Liver (tissue), 3 donors: ENCODE results near the gene EGLN2.

Source experiments
- CTCF ChIP-seq: fragments of 150-350 bp; IDR thresholded peaks from 2 replicates; pipeline ENCODE4 v1.5.1; 2017; ENCODE audit warnings: improper control_type of control experiment, low read depth, low read length; ENCODE audit not compliant: missing input control
- FOXA1 ChIP-seq: IDR thresholded peaks from 2 replicates; pipeline ENCODE4 v1.6.1; 2016; ENCODE audit warnings: antibody characterized with exemption
- JUND ChIP-seq, 2 donors: IDR thresholded peaks; 2 replicates each; pipeline ENCODE4 v1.6.1; 2016; ENCODE audit warnings: antibody characterized with exemption in 2 of 2
- RAD21 ChIP-seq, 2 donors: IDR thresholded peaks; 2 replicates each; pipeline ENCODE4 v1.6.1; 2016; ENCODE audit warnings: antibody characterized with exemption in 2 of 2, mild to moderate bottlenecking in 2 of 2
- RXRA ChIP-seq, 2 donors: IDR thresholded peaks; 2 replicates each; pipeline ENCODE4 v1.6.1; 2017 to 2018; ENCODE audit warnings: antibody characterized with exemption in 2 of 2, mild to moderate bottlenecking in 1 of 2
- SP1 ChIP-seq: IDR thresholded peaks from 2 replicates; pipeline ENCODE4 v1.6.1; 2018; ENCODE audit warnings: antibody characterized with exemption, mild to moderate bottlenecking
- TAF1 ChIP-seq: conservative IDR thresholded peaks from 2 replicates; pipeline ENCODE4 v1.6.1; 2016; ENCODE audit warnings: antibody characterized with exemption, mild to moderate bottlenecking
- YY1 ChIP-seq: IDR thresholded peaks from 2 replicates; pipeline ENCODE4 v1.6.1; 2016; ENCODE audit warnings: antibody characterized with exemption, mild to moderate bottlenecking
- ZBTB33 ChIP-seq: IDR thresholded peaks from 2 replicates; pipeline ENCODE4 v1.6.1; 2016; ENCODE audit warnings: antibody characterized with exemption
- donor health status: healthy.
- donor health status: healthy.

GRCh38 chr19:40781140-40781539 lies 17.9 kb upstream of the EGLN2 start:
- TF ChIP-seq CTCF (no peak), RXRA (IDR thresholded peaks at IDR 0.05) (no peak), SP1 (no peak), RAD21 (IDR thresholded peaks at IDR 0.05) (no peak), FOXA1 (no peak), JUND (IDR thresholded peaks at IDR 0.05) (no peak), TAF1 (no peak), YY1 (no peak), ZBTB33 (no peak)
